ENCODE data around the gene HEXIM1.

- no peak for TF ChIP-seq CTCF (IDR thresholded peaks at IDR 0.05)
- no peak for TF ChIP-seq ZFX (IDR thresholded peaks at IDR 0.05; ENCODE audit: borderline replicate concordance)
Observed at GRCh38 chr17:45177563-45177962, 29.3 kb downstream of the HEXIM1 start.

Data from 22Rv1 (cell line).